SK-N-DZ (cell line): Measurements from ENCODE around the gene NAALADL2.

Source experiments
- DNase-seq: peaks from one replicate; pipeline ENCODE4 v3.0.0-alpha.2; 2015; ENCODE audit warnings: low spot score

Gene NAALADL2

DNA sequence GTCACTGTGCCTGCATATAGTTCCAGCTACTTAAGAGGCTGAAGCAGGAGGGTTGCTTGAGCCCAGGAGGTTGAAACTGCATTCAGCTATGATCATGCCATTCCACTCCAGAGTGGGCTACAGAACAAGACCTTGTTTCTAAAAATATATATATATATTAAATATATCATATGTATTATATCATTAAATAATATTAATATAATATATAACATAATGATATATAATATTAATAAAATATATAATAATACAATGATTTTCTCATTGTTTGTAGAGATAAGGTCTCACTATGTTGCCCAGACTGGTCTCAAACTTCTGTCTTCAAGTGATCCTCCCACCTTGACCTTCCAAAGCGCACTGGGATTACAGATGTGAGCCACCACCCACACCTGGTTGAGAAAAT lies 101.8 kb downstream of the NAALADL2 start:
- no peak for DNase-seq

GRCh38 chr3:174973465-174973864 lies 114.3 kb downstream of the NAALADL2 start:
- DNase-seq, result no peak

GRCh38 chr3:174986685-174987084 lies 127.6 kb downstream of the NAALADL2 start:
- no peak for DNase-seq

GRCh38 chr3:175001091-175001490 lies 142.0 kb downstream of the NAALADL2 start:
- no peak for DNase-seq

- DNase-seq, result no peak
Measured at GRCh38 chr3:175002732-175003143, 143.6 kb downstream of the NAALADL2 start.

DNA sequence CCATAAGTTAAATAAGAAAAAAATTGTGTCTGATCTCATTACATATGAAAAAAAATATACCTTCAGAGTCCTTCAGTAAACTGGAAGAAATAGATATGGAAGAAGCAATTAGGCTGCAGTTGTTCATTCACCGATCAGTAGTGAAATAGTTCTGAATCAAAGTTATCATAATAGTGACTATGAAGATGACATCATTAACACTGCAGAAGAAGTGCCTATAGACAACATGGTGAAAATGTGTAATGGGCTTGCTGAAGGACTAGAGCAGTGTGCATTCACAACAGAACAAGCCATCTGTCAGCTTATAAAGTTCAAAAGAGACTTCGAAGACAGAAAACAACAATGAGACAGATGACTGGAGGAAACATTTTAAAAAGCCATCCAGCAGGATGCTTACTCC lies 144.5 kb downstream of the NAALADL2 start:
- no peak for DNase-seq

DNA sequence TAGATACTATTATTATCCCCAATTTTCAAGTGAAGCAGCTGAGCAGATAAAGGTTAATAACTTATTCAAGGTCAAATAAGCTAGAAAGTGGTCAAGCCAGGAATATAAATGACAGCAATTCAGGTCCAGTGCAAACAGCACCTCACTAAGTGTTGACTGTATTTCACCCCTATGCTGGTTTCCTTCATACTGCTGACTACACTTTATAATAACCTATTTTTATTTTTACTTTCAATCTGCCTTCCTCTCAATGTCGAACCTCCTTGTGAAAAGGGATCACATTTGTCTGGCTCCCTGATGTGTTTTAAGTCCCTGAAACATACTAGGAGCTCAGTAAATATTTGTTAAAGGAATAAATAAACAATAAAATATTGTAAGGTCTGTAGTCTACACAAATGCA lies 146.1 kb downstream of the NAALADL2 start:
- no peak for DNase-seq

- peak; percentile 6 for DNase-seq
Measured at GRCh38 chr3:175005881-175006280, 146.7 kb downstream of the NAALADL2 start.

- no peak for DNase-seq
Measured at GRCh38 chr3:175007306-175007705, 148.2 kb downstream of the NAALADL2 start.

DNA sequence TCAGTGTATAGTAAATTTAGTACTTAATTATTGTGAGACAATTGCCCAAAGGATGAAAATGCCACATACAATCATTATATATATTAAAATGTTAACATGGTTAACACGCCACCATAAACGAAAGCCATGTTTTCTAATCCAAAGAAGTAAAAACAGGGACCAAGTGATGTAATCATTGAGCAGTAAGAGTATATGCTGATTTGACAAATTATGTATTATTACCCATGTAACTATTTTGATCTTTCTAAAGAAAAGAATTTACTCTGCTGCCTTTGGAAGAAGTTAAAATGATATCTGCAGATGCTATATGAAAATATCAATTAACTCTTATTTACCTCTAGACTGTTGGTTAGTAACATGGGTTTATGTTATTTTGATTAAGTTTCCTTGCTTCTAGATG lies 150.2 kb downstream of the NAALADL2 start:
- DNase-seq, result no peak

DNA sequence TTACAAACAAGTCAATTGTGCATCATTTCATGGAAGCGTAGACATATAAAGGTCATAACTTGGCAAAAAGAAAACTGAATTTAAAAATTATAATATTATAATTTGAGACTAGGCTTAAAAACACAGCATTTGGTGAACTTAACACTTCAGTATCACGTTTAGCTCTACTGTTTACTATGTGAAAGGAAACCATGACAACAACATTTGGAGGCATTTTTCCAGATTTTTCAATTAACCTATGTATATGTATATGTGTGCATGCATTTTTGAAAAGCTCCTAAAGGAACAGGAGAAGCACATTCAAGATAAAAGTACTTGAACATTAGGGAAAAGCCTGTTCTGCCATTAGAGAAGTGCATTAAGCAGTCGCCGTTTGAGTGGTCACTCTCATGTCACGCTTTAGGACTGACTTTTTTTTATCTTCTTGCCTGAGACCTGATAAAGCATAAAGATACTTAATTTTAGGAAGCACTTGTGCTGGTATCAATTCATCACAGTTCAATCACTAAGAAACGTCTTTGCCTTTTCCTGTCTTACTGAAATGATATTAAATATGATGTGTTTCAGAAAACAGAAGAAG lies 156.0 kb downstream of the NAALADL2 start:
- DNase-seq, result no peak

GRCh38 chr3:175018946-175019727 lies 160.0 kb downstream of the NAALADL2 start:
- no peak for DNase-seq

DNA sequence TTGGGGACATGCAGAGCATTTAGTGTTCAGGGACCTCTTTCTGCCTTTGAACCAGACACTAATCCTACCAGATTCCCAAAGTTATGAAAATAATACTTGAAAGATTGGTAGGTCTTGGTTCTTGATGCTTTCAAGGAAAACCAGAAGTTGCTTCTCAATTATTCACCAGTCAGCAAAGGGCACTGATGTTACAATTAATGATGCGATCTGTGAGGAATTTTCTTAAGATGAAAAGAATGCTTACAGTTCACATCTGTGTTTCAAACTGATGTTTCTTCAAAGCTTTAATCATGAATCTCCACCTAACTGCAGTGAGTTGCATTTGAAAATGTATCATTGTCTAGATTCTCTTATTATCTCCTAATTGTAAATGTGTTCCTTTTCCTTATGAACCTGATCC lies 161.0 kb downstream of the NAALADL2 start:
- no peak for DNase-seq

DNA sequence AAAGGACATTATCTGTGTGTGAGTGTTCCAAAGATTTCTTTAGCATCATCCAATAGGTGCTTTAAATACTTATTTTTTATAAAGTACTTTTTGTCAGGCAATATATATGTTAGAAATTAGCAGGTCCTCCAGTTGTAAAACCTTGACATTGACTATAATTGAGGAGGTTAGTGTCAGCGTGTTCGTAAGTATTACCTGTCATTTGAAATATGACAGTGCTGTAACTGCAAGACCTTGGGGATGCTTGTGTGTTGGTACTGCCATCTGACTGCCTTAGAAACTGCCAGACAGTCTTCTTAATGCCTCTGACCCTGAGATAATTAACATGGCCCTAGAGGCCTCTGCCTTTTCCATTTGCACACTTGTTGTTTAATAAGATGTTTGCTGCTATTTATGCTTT lies 170.7 kb downstream of the NAALADL2 start:
- peak; percentile 9 for DNase-seq

GRCh38 chr3:175039875-175040274 lies 180.7 kb downstream of the NAALADL2 start:
- no peak for DNase-seq

DNA sequence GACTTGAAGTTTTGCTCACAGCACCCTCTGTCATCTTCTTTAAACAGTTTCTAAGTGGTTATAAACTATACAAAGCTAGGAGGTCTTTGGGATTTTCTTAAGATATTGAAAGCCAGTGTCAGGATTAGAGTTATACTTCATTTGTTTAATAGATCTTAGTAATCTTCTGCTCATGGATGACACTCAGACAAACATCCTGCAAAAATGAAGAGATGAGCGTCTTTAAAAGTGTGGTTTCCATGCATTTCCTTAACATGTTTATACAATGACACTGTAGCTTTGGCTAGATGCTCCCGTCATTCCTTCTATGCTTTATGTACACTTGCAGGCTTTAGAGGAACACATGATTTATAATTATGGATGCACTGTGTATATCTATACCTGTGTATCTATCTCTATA lies 182.2 kb downstream of the NAALADL2 start:
- no peak for DNase-seq

- no peak for DNase-seq
Measured at GRCh38 chr3:175046601-175047000, 187.5 kb downstream of the NAALADL2 start.

DNA sequence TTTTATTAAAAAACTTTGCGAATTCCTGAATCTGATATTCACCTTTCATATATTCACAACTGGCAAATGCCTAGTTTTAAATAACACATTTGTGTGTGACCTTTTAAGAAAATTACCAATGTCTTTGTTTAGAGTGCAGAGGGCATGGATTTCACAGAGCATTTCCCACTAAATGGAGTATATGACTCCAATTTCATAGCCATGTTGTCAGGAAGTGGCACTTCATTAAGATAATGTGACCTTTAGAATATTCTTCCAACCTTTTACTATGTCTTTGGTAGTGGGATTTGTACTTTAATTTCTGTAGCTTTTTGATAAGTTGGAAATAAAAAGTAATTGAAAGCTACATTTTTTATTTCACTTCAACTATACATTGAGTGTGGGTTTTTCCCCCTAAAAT lies 188.7 kb downstream of the NAALADL2 start:
- no peak for DNase-seq

- no peak for DNase-seq
Measured at GRCh38 chr3:175057401-175057800, 198.3 kb downstream of the NAALADL2 start.

DNA sequence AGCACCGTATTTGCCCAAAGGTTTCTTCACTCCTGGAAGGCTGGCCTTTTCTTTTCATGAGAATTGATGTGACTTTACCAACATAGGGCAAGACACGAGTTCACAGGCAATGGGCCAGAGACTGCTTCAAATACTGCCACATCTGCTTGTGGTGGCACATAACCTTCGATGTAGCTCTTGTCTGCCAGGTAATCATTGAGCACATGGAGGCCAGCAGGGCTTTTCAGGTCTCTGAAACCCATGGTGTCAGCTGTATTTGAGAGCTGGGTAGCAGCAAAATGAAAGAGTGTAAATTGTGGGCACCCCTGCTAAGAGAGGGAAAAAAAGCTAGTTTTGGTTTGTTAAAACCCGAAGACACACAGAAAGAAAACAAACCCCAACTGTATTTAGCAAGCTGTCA lies 200.7 kb downstream of the NAALADL2 start:
- DNase-seq, result no peak

GRCh38 chr3:175065497-175065896 lies 206.4 kb downstream of the NAALADL2 start:
- no peak for DNase-seq

DNA sequence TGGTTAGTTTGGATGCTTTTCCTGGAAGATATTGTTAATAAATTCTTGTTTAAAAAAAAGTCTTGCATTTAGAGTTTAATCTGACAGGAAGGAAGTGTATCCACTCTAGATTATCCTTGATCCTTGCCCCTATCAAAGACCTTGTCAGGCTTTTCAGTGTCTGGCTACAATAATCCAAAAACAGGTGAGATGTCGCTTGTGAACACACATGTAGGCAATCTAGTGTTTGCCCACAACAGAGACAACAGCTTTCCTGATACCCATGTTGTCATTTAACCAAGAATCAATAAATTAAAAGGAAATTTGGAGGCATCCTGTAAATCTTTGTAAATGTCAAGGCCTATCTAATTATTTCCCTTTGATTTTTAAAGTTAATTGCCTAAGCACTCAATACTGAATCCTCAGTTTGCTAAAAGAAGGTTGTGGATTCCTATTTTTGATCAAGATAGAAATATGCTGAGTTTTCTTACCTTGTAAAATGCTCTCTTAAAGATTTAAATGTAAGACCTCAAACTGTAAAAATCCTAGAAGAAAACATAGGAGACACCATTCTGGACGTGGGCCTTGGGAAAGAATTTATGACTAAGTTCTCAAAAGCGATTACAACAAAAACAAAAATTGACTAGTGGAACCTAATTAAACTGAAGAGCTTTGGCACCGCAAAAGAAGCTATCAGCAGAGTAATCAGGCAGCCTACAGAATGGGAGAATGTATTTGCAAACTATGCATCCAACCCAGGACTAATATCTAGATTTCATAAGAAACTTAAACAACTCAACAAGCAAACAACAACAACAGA lies 207.7 kb downstream of the NAALADL2 start:
- no peak for DNase-seq

DNA sequence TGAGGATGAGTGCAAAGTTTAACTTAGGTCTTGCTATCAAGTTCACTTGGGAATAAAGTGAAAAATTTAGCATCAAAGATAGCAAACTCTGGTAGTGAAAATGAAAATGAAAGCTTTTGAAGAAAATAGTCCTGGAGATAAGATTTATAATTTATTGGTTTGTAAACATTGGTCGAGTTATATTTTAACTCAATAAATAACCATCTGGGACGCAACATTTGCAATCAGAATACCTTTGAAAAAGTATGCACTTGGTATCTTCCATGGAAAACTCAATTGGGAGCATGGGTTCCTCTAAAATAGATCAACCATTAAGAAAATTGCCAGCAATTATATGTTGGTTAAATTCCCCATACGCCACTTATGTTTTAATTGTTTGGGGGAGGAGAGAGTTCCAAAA lies 209.5 kb downstream of the NAALADL2 start:
- DNase-seq, result no peak
